ENCODE measurements around the gene LYZL6.

LYZL6 gene, protein sequence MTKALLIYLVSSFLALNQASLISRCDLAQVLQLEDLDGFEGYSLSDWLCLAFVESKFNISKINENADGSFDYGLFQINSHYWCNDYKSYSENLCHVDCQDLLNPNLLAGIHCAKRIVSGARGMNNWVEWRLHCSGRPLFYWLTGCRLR

DNA sequence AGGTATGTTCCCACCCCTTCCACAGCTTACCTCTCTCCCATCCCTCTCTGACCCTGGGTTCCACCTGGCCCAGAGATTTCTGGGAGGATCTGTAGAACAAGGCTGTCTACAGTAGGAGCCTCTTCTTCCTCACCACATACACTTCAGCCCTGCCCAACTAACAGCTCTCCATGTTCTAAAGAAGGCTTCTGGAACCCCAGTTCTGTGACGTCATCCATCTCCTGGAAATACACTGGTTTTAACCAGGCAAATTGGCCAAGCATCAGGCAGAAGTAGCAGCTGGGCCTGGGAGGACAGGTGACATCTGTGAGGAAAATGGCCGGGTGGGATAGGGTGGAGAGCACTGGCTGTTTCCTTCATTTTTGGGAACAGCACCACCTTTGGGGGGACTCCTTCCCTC, at the start of gene LYZL6:
TSS of gene LYZL6 (minus strand) at position 177 of the 400 bp plus-strand sequence. CDS start 4,357 bp downstream, outside the sequence.
- DNase-seq: no peak

DNA sequence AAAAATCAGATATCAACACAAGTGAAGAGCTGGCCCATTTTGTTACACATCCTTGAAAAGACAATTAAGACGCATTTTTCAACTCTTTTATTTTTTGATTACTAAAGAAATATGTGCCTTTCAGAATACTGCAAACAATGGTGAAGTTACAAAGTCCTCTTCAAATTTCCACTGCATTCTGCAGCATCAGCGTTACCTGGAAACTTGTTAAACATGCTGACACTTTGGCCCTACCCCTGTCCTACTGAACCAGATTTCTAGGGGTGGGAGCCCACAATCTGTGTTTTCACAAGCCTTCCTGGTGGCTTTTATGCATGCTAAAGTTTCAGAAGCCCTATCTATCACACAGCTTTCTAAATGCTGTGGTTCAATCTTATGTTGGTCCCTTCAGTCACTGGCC, 47.6 kb upstream of the LYZL6 start:
- DNase-seq: peak; percentile 19

DNA sequence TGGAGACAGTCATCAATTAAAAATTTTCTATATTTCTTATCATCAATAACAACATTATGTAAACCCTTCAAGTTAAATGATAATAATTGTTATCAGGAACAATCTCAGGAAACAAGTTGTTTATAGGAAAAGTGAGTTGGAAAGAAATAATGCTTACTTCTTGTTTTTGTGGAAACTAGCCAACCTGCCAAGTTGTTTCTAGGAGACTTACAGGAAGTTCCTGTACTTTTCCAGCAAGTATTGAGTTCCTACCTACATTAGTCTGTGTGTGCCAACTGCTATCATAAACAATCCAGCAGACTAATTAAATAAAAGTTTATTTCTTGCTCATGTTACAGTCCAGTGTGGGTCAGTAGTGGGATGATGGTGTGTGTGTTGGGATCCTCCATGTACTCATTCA, 44.7 kb upstream of the LYZL6 start:
- DNase-seq: no peak

DNA sequence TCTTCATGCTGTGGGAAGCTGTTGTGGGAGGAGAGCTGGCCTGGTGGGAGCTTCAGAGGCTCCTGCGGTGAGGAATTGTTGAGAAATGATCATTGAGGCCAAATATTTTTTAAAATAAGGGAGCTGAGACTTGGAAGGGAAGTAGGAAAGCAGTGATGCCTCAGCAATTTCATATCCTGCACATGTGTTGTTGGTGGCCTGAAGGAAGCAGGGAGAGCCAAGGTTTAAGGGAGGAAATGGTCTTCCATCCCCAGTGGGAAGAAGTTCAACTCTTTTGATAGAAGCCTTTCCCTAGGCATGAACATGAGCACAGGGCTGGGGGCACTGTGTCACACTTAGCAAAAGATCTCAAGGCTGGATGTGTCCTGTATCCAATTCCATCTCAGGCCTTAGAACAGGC, 43.1 kb upstream of the LYZL6 start, which contains the start of gene CCL14:
TSS of gene CCL14 (minus strand) at position 87 of the 400 bp plus-strand sequence. CDS start at position 7, 80 bp downstream.
- no peak for DNase-seq

- DNase-seq: no peak
Observed at GRCh38 chr17:35984140-35984539, 40.6 kb upstream of the LYZL6 start.

DNA sequence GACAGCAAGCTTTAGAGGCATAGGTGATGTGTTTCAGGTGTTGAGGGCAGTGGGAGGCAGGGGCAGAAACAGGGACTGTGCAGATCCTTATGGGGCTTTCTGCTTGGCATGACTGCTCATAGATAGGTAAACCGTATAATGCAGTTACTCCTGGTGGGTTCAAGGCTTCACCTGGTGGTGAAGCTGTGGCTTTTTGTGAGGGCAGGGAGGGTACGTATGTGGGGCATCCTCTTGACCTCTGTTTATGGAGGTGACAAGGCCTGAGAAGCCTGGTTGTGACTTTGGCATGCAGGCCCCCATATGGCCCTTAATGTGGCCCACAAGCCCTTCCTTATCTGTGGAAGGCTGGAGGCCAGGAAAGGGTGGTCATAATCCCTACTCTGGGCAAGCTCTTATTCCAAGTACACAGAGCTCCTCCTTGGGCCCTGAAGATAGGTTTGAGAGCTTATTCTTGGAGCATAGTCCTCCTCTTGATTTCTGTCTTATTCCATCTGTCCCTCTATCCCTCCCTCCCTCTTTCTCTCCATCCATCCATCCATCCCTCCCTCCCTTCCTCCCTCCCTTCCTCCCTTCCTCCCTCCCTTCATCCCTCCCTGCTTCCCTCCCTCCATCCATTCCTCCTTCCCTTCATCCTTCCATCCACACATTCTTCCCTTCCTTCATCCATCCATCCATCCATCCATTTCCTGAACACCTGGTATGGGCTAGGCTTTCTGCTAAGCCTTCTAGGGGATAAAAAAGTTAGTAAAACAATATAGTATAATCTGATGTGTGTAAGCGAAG, 39.1 kb upstream of the LYZL6 start:
- DNase-seq: no peak

DNA sequence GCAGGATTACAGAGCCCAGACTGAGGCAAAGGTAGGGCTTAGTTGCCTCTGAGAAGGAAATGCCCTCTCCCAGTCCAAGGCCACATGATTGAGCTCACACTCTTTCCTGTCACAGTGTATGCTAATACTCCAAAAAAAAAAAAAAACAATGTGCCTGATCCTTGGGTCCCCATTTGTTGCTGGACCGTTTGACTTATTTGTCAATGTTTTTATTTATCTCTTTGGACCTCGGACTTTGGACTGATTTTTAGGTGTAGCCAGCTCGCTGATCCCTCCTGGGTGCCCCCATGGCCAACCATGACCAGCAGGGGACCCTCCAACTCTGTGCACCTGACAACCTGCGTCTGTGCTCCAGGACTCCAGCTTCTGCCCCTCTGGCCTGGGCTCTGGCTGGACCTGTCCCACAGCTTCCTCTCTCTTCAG, 38.4 kb upstream of the LYZL6 start:
- DNase-seq: no peak

GRCh38 chr17:35981246-35981645, 37.7 kb upstream of the LYZL6 start, which contains the start of gene CCL16:
CCL16 (minus strand) TSS chr17:35981497; CDS start chr17:35981420, 77 bp downstream.
- no peak for DNase-seq

DNA sequence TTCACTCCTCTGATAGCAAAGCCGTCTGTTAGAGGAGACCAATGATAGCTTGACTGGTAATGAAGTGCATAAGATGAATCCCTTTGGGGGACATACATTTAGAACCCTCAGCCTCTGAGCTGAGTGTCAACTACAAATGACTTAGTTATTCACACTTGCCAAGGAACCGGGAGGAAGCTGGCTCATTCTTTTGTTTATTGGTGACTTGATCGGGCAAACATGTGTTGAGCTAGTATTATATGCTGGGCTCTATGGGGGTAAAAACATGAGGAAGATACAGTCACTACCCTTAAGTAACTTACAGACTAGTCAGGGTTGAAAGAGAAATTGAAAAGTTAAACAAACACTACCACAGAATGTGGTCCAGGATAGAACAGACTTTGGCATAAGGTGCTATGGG, 34.8 kb upstream of the LYZL6 start:
- DNase-seq: no peak

DNA sequence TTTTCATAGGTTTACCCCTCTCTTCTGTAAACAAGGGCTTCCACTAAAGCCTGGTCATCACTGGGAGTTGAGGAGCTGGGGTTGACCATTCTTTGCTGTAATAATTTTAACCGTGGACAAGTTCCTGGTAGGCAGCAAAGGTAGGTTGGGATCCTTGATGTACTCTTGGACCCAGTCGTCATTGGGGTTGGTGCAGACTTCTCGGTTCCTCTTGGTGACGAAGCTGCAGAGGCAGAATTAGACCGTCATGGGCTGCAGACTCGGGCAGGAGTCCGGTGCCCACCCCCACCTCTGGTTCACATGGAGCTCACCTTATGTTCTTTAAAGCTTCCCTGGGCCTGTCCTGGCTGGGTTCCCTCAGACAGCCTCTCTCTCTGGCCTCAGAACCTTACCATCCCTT, 34.0 kb upstream of the LYZL6 start:
- DNase-seq: no peak

DNA sequence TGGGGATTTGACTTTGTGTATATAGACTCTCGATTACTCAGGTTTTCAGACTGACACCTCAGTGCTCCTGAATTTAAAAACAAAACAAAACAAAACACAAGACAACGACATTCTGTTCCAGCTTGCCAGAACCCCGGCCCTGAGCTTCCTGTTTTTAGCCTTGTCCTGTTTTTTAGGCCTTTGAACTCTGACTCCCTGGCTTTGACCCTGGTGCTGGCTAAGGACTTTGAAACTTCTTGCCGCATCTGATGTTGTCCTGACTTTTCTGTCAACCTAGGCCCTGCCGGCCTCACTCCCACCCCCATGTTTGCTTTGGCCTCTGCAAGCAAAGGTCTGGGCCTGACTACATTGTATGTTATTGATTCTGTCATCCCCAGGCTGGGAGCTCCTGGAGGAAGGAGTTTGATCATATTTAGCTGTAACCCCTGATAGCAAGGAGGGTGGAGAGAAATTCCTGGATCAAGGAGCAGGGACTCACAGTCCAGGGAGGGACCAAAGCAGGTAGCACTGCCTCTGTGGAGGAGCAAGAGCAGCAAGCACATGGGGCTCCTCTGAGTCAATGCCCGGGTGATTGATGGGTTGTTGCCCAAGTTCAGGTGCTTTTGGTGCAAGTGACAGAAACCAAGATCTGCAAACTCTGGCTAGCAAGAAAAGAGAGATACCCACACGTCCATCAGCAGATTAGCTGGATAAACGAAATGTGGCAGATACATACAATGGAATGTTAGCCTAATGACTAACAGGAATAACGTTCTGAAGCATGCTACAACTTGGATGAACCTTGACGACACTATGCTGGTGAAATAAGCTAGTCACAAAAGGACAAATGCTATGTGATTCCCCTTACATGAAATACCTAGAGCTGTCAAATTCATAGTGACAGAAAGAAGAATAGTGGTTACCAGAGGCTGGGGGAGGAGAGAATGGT, 30.1 kb upstream of the LYZL6 start:
- no peak for DNase-seq

DNA sequence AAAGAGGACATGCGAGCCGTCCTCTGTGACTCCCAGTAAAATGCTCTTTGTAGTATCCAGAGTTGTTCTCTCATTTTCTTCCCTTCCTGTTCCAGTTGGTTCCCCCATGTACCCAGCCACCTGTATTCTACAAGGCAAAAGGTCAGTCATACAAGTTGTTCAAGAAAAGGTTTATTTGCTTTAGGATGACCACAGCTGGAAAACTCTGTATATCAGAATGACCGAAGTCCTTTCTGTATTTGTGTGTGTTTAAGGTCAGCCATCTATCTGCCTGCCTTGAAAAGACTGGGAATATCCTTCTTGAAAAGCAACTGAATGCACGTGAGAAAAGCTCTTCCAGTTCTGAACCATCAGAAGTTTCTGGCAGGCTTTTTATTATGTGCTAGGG, 29.4 kb upstream of the LYZL6 start:
- DNase-seq: no peak

GRCh38 chr17:35972535-35972934, 29.0 kb upstream of the LYZL6 start:
- no peak for DNase-seq

- no peak for DNase-seq
Observed at GRCh38 chr17:35972066-35972465, 28.6 kb upstream of the LYZL6 start.

DNA sequence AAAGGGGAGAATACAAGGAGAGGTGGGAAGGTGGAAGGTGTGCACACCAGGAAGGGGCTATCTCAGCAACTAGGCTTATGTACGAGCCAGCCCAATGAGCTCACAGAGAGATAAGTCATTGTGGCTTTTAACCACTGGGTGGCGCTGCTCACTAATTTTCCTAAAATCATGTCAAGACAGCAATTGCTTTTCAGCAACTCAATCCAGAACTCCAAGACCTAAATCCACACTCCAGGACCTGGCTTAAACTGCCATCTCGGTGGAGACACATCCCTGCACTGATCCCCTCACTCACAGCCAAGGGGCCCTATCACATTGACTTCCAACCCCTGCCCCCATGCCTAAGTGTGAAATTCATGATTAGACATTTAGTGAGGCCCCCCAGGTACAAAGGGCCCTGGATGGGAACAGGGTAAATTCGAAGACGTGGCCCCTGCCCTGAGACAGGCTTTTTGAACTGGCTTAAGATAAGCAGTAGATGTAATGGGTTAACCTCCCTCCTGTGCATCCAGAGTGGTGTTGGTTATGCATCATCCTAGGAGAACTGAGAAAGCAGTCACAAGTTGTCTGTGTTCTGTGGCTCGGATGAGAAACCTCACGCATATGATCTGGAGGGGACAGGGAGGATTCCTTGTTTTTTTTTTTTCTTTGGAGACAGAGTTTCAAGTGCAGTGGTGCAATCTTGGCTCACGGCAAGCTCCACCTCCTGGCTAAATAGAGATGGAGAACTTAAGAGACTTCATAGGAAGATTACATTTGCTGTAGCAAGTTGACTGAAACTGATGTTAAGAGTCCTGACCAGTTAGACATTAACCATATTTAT, 26.3 kb upstream of the LYZL6 start:
- peak; percentile 90 for DNase-seq

- DNase-seq: no peak
Observed at GRCh38 chr17:35968520-35969054, 25.1 kb upstream of the LYZL6 start.

DNA sequence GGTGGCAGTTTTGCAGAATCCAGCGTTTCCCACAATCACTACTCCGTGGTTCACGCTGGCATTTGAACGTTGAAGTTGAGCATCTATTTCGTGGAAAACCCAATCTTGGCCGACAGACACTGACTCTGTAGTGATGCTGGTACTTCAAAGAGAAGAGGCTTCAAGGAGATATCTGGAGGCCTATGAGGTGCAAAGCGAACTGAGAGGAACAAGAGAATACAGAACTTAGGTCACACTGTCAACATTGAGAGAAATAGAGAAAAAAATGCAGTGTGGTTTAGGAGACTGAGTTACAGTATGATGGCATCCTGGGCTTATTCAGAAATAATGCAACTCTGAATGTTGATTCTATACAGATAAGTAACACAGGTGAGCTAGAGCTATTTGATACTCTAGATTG, 21.8 kb upstream of the LYZL6 start:
- no peak for DNase-seq

- no peak for DNase-seq
Observed at GRCh38 chr17:35963663-35964062, 20.1 kb upstream of the LYZL6 start.

GRCh38 chr17:35953720-35954119, 10.2 kb upstream of the LYZL6 start:
- no peak for DNase-seq

- no peak for DNase-seq
Observed at GRCh38 chr17:35949401-35949800, 5.9 kb upstream of the LYZL6 start.

DNA sequence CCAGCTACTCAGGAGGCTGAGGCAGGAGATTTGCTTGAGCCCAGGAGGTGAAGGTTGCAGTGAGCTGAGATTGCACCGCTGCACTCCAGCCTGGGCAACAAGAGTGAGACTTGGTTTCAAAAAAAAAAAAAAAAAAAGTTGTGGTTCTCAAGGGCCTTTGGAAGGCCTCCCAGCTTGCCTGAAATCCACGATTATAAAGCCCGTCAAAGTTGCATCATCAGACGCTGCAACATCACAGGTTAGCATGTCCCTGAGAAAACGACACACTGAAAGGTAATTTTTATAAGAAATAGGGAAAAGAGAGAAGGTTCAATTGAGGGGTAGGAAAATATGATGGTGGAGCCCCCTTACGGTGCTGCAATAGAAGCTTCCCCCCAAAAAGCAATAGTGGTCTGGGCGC, 4.6 kb upstream of the LYZL6 start:
- no peak for DNase-seq

GRCh38 chr17:35947156-35947585, 3.7 kb upstream of the LYZL6 start:
- DNase-seq: peak; percentile 76
